Embryonic facial prominence (tissue), 1 donor: ENCODE results near the gene MUC5B.
"Not testable (repeated sequence)": the region's sequence is repeated elsewhere in the genome, so short reads cannot be mapped to it uniquely, and the experiment has no call there.

ENCODE experiments used
- DNase-seq: peaks from one replicate; pipeline ENCODE4 v3.0.0-alpha.2; 2016; ENCODE audit errors: extremely low spot score

Gene MUC5B

DNA sequence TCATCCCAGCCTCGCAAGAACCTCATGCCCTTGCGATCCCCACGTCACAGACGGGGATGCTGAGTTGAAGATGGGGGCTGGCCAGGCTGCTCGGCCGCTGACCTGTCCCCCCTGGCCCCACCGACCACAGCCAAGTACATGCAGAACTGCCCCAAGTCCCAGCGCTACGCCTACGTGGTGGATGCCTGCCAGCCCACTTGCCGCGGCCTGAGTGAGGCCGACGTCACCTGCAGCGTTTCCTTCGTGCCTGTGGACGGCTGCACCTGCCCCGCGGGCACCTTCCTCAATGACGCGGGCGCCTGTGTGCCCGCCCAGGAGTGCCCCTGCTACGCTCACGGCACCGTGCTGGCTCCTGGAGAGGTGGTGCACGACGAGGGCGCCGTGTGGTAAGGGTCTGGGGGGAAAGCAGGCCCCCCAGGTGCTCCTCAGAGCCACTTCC is 10.0 kb downstream of the MUC5B start:
- DNase-seq, result no peak

DNA sequence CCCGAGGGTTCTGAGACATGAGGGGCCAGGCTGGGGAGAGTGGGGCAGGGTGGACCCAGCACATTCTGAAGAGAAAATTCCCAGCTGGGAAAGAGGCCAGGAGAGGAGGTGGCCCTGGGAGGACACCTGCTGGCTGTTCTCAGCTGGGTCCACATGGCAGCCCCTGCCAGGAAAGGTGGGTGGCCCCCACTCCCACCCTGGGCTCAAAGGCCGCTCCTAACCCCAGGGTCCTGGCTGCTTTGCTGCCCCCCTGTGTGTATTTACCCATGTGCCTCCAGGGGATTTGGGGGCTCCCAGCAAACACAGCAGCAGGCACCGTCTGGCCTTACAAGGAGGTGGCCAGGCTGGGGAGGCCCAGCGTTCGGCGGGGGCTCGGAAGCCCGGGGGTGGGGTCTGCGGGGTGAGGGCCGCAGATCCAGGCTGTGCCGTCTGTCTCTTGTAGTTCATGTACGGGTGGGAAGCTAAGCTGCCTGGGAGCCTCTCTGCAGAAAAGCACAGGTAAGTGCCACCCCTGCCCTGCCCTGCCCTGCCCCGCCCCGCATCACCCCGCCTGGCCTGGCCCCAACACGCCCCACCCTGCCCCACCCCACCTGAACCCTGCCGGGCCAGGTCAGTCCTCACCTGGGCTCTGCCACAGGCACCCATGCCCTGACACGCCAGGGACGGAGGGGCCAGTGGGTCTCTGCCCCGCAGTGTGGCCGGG is 10.6 kb downstream of the MUC5B start:
- no peak for DNase-seq

DNA sequence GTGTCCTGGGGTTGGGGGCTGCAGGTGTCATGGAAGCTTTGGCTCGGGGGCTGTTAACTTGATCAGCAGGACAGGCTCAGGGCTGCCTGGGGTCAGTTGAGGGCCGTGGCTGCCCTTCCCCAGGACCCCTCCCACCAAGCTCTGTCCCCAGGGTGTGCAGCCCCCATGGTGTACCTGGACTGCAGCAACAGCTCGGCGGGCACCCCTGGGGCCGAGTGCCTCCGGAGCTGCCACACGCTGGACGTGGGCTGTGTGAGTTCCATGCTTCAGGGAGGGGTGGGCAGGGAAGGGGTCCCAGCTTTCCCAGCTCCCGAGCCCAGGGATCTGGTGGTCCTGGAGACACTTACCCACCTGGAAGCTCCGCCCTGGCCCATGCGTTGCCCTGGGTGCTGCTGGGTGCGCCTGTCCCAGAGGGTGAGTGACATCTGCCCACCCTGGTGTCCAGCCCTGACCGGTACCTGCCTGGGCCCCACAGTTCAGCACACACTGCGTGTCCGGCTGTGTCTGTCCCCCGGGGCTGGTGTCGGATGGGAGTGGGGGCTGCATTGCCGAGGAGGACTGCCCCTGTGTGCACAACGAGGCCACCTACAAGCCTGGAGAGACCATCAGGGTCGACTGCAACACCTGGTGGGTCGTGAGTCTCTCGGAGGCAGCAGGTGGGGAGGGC is 11.3 kb downstream of the MUC5B start:
- DNase-seq, result no peak

- no peak for DNase-seq
These were observed 12.0 kb downstream of the MUC5B start for GRCh38 chr11:1234771-1235305.

GRCh38 chr11:1235306-1235900 is 12.5 kb downstream of the MUC5B start:
- no peak for DNase-seq

DNA sequence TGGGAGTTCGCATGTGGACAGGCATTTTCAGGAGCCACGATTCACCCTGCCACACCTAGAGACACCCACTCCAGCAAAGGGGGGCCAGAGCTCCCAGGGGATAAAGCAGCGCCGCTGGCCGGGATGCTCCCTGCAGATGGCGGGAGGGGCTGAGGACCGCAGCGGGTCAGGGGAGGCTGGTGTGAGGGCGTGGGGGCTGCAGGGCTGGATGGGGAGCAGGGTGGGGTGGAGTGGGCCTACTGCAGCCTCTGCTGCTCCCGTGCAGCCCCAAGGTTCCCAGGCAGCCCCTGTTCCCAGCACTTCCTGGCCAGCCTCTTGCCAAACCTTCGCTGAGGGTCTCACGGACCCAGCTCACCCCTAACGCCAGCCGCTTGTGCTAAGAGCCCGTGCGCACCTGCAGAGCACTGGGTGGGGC is 13.0 kb downstream of the MUC5B start:
- DNase-seq, result no peak

DNA sequence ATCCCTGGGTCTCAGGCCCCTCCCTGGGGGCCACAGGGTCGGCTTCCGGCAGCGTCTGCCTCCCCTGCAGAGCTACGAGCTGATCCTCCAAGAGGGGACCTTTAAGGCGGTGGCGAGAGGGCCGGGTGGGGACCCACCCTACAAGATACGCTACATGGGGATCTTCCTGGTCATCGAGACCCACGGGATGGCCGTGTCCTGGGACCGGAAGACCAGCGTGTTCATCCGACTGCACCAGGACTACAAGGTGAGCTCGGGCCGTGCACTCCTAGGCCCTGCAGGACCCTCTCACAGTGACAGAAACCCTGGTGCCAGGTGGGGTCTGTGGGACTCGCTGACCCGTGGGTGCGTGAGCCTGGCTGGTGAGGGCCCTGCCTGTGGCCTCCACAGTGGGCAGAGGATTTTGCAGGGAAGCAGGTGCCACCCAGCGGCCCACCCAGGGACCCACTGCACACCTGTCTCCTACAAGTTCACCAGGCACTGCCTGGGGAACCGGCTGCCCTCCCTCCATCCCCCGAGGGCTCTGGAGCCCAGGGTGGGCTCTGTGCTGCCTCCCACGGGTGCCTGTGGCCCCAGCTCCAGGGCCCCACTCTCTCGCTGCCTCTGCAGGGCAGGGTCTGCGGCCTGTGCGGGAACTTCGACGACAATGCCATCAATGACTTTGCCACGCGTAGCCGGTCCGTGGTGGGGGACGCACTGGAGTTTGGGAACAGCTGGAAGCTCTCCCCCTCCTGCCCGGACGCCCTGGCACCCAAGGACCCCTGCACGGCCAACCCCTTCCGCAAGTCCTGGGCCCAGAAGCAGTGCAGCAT is 13.7 kb downstream of the MUC5B start:
- DNase-seq, result no peak

DNA sequence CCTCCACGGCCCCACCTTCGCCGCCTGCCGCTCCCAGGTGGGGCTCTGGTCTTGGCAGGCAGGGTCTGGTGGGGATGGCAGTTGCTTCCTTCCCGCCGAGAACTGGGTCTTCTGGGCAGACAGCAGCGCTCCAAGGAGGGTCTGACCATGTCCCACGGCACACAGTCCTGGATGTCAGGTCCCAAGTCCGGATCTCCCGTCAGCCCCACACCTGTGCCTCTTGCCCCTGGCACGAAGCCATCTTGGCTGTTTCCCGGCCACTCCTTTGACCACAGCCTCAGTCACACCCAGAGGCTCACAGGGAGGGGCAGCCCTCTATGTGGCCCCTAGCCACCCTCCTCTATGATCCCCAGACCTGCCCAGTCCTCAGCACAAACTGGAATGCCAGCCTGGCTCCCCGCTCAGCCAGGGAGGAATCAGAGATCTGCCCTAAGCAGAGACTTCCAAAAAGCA is 14.3 kb downstream of the MUC5B start:
- no peak for DNase-seq

DNA sequence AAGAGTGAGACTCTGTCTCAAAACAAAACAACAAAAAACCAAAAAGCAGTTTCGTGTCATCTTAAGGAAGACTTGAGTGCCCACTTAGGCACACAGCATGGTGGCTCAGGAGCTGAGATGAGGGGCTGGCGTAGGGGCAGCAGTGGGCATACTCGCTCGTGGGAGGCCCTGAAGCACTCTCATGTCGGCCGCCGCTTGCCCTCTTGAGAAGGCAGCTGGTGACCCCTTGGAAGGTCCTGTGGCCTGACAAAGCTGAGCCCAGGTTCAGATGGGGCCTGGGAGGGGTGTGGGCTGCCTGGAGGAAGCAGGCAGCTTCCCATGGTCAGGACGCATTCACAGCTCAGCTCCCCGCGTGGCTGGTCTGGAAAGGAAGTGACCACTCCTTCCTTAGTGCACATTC is 15.0 kb downstream of the MUC5B start:
- no peak for DNase-seq

DNA sequence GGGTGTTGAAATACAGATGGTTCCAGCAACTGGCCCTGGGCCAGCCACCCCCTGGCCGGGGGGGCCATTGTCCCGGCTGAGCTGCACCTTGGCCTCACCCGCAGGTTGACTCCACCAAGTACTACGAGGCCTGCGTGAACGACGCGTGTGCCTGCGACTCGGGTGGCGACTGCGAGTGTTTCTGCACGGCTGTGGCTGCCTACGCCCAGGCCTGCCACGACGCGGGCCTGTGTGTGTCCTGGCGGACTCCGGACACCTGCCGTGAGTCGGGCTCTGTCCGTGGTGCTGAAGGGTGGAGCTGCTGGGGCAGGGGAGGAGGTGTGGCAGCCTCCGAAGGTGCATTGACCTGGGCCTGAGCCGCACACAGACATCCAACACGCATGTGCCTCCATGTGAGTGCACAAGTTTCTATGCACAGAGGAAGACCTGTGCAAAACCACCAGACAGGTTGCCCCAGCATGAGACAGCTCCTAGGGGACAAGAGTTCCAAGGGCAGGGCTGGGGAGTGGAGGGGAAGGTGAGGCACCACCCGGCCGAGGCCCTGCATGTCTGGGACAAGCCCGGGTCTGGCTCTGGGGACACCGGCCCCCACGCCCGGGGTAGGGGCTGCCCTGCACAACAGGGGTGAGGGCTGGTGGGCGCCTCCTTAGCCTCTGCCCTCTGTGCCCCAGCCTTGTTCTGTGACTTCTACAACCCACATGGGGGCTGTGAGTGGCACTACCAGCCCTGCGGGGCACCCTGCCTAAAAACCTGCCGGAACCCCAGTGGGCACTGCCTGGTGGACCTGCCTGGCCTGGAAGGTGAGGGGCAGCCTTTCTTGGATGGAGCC is 16.1 kb downstream of the MUC5B start:
- DNase-seq, result no peak

DNA sequence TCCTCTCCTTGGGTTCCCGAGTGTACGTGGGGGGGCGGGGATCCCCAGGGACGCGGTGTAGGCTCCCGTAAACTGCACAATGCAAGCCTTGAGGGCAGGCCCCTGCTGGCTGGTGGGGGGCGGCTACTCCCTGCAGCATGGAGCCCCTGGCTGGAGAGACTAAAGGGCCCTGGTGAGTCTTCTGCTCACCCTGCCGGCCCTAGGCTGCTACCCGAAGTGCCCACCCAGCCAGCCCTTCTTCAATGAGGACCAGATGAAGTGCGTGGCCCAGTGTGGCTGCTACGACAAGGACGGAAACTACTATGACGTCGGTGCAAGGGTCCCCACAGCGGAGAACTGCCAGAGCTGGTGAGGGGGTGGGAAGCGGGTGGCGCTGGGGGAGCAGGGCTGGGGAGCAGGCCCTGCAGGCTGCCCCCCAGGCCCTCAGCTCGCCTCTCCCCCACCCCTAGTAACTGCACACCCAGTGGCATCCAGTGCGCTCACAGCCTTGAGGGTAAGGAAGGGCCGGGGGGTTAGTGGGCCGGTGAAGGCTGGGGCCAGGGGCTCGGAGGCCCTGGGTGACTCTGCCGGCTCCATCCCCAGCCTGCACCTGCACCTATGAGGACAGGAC is 16.8 kb downstream of the MUC5B start:
- no peak for DNase-seq

DNA sequence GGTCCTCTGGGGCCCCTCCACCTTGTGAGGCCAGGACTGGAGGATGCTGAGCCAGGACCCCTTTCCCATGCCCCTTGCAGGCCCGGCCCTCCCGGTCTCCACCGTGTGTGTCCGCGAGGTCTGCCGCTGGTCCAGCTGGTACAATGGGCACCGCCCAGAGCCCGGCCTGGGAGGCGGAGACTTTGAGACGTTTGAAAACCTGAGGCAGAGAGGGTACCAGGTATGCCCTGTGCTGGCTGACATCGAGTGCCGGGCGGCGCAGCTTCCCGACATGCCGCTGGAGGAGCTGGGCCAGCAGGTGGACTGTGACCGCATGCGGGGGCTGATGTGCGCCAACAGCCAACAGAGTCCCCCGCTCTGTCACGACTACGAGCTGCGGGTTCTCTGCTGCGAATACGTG is 17.9 kb downstream of the MUC5B start:
- no peak for DNase-seq

DNA sequence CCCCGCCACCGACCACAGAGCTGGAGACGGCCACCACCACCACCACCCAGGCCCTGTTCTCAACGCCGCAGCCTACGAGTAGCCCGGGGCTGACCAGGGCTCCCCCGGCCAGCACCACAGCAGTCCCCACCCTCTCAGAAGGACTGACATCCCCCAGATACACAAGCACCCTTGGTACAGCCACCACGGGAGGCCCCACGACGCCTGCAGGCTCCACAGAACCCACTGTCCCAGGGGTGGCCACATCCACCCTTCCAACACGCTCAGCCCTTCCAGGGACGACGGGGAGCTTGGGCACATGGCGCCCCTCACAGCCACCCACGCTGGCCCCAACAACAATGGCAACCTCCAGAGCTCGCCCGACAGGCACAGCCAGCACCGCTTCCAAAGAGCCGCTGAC is 18.8 kb downstream of the MUC5B start:
- DNase-seq, result no peak

DNA sequence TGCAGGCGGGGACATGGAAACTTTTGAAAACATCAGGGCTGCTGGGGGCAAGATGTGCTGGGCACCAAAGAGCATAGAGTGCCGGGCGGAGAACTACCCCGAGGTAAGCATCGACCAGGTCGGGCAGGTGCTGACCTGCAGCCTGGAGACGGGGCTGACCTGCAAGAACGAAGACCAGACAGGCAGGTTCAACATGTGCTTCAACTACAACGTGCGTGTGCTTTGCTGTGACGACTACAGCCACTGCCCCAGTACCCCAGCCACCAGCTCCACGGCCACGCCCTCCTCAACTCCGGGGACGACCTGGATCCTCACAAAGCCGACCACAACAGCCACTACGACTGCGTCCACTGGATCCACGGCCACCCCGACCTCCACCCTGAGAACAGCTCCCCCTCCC is 19.4 kb downstream of the MUC5B start:
- no peak for DNase-seq

DNA sequence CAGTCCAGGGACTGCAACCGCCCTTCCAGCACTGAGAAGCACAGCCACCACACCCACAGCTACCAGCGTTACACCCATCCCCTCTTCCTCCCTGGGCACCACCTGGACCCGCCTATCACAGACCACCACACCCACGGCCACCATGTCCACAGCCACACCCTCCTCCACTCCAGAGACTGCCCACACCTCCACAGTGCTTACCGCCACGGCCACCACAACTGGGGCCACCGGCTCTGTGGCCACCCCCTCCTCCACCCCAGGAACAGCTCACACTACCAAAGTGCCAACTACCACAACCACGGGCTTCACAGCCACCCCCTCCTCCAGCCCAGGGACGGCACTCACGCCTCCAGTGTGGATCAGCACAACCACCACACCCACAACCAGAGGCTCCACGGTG is 19.9 kb downstream of the MUC5B start:
- DNase-seq, result not testable (repeated sequence)

- DNase-seq, result not testable (repeated sequence)
These were observed 20.7 kb downstream of the MUC5B start for GRCh38 chr11:1243521-1243920.

DNA sequence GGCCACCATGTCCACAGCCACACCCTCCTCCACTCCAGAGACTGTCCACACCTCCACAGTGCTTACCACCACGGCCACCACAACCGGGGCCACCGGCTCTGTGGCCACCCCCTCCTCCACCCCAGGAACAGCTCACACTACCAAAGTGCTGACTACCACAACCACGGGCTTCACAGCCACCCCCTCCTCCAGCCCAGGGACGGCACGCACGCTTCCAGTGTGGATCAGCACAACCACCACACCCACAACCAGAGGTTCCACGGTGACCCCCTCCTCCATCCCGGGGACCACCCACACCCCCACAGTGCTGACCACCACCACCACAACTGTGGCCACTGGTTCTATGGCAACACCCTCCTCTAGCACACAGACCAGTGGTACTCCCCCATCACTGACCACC is 21.7 kb downstream of the MUC5B start:
- not testable (repeated sequence) for DNase-seq

GRCh38 chr11:1245717-1246116 is 22.9 kb downstream of the MUC5B start:
- DNase-seq, result not testable (repeated sequence)

- not testable (repeated sequence) for DNase-seq
These were observed 23.4 kb downstream of the MUC5B start for GRCh38 chr11:1246301-1246700.

GRCh38 chr11:1247026-1247425 is 24.2 kb downstream of the MUC5B start:
- DNase-seq, result not testable (repeated sequence)

DNA sequence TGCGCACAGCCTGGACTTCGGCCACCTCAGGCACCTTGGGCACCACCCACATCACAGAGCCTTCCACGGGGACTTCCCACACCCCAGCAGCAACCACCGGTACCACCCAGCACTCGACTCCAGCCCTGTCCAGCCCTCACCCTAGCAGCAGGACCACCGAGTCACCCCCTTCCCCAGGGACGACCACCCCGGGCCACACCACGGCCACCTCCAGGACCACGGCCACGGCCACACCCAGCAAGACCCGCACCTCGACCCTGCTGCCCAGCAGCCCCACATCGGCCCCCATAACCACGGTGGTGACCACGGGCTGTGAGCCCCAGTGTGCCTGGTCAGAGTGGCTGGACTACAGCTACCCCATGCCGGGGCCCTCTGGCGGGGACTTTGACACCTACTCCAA is 26.1 kb downstream of the MUC5B start:
- DNase-seq, result not testable (repeated sequence)
